HepG2 (cell line): ENCODE results near the gene TTC17. TPM values are rescaled to one million over a fixed set of nuclear protein-coding genes. Genes with fewer than 3 reads are reported as not detected.

ENCODE experiments used
- GTF2F1 ChIP-seq: fragments of 150-350 bp; IDR thresholded peaks from 2 replicates; pipeline ENCODE4 v1.6.1; 2014; ENCODE audit warnings: low read length
- KDM3A ChIP-seq: IDR thresholded peaks from 2 replicates; pipeline ENCODE4 v1.6.1; 2018; ENCODE audit warnings: low read depth, missing compliant biosample characterization
- ONECUT2 ChIP-seq: sonication (generic); formaldehyde crosslinking; IDR thresholded peaks from 2 replicates; pipeline ENCODE4 v1.4.0; 2020; ENCODE audit warnings: missing genetic modification reagents
- REXO4 ChIP-seq: sonication (generic); formaldehyde crosslinking; IDR thresholded peaks from 2 replicates; pipeline ENCODE4 v1.8.0; 2022; ENCODE audit warnings: missing genetic modification reagents, mild to moderate bottlenecking, borderline replicate concordance
- ZFP37 ChIP-seq: sonication (generic); formaldehyde crosslinking; IDR thresholded peaks from 2 replicates; pipeline ENCODE4 v1.4.0; 2020; ENCODE audit warnings: missing genetic modification reagents, borderline replicate concordance
- ZFP62 ChIP-seq: sonication (generic); formaldehyde crosslinking; IDR thresholded peaks from 2 replicates; pipeline ENCODE4 v1.4.0; 2020; ENCODE audit warnings: missing genetic modification reagents
- ZFX ChIP-seq: sonication (generic); formaldehyde crosslinking; IDR thresholded peaks from 2 replicates; pipeline ENCODE4 v1.4.0; 2020; ENCODE audit warnings: mild to moderate bottlenecking, low read depth, missing genetic modification reagents, moderate library complexity
- ZNF607 ChIP-seq: sonication (generic); formaldehyde crosslinking; IDR thresholded peaks from 2 replicates; pipeline ENCODE4 v1.5.1; 2020; ENCODE audit warnings: missing genetic modification reagents, mild to moderate bottlenecking, borderline replicate concordance
- ZNF713 ChIP-seq: sonication (generic); formaldehyde crosslinking; IDR thresholded peaks from 2 replicates; pipeline ENCODE4 v1.4.0; 2020; ENCODE audit warnings: mild to moderate bottlenecking, missing genetic modification reagents
- polyA plus RNA-seq, 8 experiments: library from polyadenylated mRNA; depleted of rRNA in 3 of 8; stranded (reverse) in 7 of 8; unstranded in 1 of 8; fragments of >200 nt; fragmentation: Illumina TruSeq in 4 of 8; extraction: Trizol in 4 of 8; gene quantifications; 2 replicates each; pipeline versions ENCODE4 v1.2.1 to v1.2.3, GENCODE V29; 2011 to 2016; ENCODE audit warnings: low read depth in 4 of 8, missing spikeins in 1 of 8, mixed read lengths in 1 of 8; ENCODE audit not compliant: insufficient read depth in 1 of 8
- total RNA-seq, 5 experiments: library from RNA; depleted of rRNA; stranded (reverse); fragments of >200 nt; fragmentation: Illumina TruSeq; extraction: Trizol; gene quantifications; 2 replicates each; pipeline ENCODE4 v1.2.3, GENCODE V29; 2016; ENCODE audit warnings: low read depth in 1 of 5
- TF ChIP-seq, protein P1 (sequence below), 2 experiments: IDR thresholded peaks; 2 replicates each; pipeline ENCODE4 v1.6.1; 2011 to 2012; ENCODE audit warnings: low read length in 2 of 2, borderline replicate concordance in 1 of 2, low read depth in 1 of 2, mild to moderate bottlenecking in 1 of 2, moderate library complexity in 1 of 2
- TF ChIP-seq, protein P2 (sequence below): sonication (generic); formaldehyde crosslinking; IDR thresholded peaks from 2 replicates; pipeline ENCODE4 v1.5.0; 2020; ENCODE audit warnings: mild to moderate bottlenecking, missing genetic modification reagents
- TF ChIP-seq, protein P3 (sequence below): sonication (generic); formaldehyde crosslinking; IDR thresholded peaks from 2 replicates; pipeline ENCODE4 v1.8.0; 2023; ENCODE audit warnings: mild to moderate bottlenecking, missing genetic modification reagents
- TF ChIP-seq, protein P4 (sequence below): sonication (generic); formaldehyde crosslinking; conservative IDR thresholded peaks from 2 replicates; pipeline ENCODE4 v1.8.1; 2023; ENCODE audit warnings: missing genetic modification reagents
- TF ChIP-seq, protein P5 (sequence below): sonication (generic); formaldehyde crosslinking; IDR thresholded peaks from 2 replicates; pipeline ENCODE4 v1.4.0; 2020; ENCODE audit warnings: missing genetic modification reagents; ENCODE audit errors: not compliant biosample characterization
- TF ChIP-seq, protein P6 (sequence below): sonication (generic); formaldehyde crosslinking; IDR thresholded peaks from 2 replicates; pipeline ENCODE4 v1.9.0; 2021; ENCODE audit warnings: missing genetic modification reagents, borderline replicate concordance

Gene TTC17
- total and polyA plus RNA-seq, 2 of the 13 experiments (the other 11 are each of a cell fraction or from before 2014, with no cell fraction given): 55.9 to 99.7 TPM

DNA sequence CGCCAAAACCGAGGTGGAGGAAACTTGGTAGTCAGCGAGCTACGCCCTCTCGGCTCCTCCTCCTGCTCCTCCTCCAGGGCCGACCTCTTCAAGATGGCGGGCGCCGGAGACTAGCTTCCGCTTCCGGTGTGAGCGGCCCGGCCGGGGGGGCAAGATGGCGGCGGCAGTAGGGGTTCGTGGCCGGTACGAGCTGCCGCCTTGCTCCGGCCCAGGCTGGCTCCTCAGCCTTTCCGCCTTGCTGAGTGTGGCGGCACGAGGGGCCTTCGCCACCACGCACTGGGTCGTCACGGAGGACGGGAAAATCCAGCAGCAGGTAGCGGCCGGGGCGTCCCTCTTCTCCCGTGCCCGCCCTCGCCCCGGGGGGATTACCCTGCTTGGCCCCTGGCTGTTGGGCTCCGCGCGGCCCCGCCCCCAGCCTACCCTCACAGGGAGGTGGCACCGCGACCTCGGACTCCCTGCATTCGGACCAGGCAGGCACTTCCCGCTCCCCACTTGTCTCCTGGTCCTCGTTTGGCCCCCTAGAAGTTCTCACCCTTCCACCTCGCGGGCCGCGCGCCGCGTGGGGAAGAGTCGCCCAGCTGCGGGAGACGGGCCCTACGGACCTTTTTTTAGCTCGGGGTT lies at the start of gene TTC17 (continued):
- TF ChIP-seq, protein P1, sequence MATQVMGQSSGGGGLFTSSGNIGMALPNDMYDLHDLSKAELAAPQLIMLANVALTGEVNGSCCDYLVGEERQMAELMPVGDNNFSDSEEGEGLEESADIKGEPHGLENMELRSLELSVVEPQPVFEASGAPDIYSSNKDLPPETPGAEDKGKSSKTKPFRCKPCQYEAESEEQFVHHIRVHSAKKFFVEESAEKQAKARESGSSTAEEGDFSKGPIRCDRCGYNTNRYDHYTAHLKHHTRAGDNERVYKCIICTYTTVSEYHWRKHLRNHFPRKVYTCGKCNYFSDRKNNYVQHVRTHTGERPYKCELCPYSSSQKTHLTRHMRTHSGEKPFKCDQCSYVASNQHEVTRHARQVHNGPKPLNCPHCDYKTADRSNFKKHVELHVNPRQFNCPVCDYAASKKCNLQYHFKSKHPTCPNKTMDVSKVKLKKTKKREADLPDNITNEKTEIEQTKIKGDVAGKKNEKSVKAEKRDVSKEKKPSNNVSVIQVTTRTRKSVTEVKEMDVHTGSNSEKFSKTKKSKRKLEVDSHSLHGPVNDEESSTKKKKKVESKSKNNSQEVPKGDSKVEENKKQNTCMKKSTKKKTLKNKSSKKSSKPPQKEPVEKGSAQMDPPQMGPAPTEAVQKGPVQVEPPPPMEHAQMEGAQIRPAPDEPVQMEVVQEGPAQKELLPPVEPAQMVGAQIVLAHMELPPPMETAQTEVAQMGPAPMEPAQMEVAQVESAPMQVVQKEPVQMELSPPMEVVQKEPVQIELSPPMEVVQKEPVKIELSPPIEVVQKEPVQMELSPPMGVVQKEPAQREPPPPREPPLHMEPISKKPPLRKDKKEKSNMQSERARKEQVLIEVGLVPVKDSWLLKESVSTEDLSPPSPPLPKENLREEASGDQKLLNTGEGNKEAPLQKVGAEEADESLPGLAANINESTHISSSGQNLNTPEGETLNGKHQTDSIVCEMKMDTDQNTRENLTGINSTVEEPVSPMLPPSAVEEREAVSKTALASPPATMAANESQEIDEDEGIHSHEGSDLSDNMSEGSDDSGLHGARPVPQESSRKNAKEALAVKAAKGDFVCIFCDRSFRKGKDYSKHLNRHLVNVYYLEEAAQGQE (IDR thresholded peaks at IDR 0.05; ENCODE audit: borderline replicate concordance in 1 of 2, low read depth in 1 of 2, low read length in 2 of 2): peak in 1 of 2 experiments; percentile 18; a peak in 1 of 4 replicates
- peak; percentile 52; the same call in 1 of the 2 replicates for TF ChIP-seq ZNF607 (CRISPR knock-in tag)
- no peak for TF ChIP-seq ONECUT2
- TF ChIP-seq, protein P2, sequence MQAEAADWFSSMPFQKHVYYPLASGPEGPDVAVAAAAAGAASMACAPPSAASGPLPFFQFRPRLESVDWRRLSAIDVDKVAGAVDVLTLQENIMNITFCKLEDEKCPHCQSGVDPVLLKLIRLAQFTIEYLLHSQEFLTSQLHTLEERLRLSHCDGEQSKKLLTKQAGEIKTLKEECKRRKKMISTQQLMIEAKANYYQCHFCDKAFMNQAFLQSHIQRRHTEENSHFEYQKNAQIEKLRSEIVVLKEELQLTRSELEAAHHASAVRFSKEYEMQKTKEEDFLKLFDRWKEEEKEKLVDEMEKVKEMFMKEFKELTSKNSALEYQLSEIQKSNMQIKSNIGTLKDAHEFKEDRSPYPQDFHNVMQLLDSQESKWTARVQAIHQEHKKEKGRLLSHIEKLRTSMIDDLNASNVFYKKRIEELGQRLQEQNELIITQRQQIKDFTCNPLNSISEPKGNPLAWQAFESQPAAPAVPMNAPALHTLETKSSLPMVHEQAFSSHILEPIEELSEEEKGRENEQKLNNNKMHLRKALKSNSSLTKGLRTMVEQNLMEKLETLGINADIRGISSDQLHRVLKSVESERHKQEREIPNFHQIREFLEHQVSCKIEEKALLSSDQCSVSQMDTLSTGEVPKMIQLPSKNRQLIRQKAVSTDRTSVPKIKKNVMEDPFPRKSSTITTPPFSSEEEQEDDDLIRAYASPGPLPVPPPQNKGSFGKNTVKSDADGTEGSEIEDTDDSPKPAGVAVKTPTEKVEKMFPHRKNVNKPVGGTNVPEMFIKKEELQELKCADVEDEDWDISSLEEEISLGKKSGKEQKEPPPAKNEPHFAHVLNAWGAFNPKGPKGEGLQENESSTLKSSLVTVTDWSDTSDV (CRISPR knock-in tag): peak; percentile 68; the same call in 1 of the 2 replicates
- no peak for TF ChIP-seq ZNF713
- no peak for TF ChIP-seq ZFP37 (CRISPR knock-in tag)
- peak; percentile 93 for TF ChIP-seq ZFX (CRISPR knock-in tag)
- TF ChIP-seq, protein P3, sequence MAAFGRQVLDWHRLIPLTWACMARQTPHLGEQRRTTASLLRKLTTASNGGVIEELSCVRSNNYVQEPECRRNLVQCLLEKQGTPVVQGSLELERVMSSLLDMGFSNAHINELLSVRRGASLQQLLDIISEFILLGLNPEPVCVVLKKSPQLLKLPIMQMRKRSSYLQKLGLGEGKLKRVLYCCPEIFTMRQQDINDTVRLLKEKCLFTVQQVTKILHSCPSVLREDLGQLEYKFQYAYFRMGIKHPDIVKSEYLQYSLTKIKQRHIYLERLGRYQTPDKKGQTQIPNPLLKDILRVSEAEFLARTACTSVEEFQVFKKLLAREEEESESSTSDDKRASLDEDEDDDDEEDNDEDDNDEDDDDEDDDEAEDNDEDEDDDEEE: no peak
- TF ChIP-seq KDM3A (CRISPR knock-in tag): peak; percentile 38; the same call in 1 of the 2 replicates
- TF ChIP-seq ZFP62 (CRISPR knock-in tag): no peak
- TF ChIP-seq, protein P4, sequence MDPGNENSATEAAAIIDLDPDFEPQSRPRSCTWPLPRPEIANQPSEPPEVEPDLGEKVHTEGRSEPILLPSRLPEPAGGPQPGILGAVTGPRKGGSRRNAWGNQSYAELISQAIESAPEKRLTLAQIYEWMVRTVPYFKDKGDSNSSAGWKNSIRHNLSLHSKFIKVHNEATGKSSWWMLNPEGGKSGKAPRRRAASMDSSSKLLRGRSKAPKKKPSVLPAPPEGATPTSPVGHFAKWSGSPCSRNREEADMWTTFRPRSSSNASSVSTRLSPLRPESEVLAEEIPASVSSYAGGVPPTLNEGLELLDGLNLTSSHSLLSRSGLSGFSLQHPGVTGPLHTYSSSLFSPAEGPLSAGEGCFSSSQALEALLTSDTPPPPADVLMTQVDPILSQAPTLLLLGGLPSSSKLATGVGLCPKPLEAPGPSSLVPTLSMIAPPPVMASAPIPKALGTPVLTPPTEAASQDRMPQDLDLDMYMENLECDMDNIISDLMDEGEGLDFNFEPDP (CRISPR knock-in tag): no peak
- TF ChIP-seq, protein P5, sequence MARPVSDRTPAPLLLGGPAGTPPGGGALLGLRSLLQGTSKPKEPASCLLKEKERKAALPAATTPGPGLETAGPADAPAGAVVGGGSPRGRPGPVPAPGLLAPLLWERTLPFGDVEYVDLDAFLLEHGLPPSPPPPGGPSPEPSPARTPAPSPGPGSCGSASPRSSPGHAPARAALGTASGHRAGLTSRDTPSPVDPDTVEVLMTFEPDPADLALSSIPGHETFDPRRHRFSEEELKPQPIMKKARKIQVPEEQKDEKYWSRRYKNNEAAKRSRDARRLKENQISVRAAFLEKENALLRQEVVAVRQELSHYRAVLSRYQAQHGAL: no peak
- TF ChIP-seq GTF2F1: no peak
- TF ChIP-seq, protein P6, sequence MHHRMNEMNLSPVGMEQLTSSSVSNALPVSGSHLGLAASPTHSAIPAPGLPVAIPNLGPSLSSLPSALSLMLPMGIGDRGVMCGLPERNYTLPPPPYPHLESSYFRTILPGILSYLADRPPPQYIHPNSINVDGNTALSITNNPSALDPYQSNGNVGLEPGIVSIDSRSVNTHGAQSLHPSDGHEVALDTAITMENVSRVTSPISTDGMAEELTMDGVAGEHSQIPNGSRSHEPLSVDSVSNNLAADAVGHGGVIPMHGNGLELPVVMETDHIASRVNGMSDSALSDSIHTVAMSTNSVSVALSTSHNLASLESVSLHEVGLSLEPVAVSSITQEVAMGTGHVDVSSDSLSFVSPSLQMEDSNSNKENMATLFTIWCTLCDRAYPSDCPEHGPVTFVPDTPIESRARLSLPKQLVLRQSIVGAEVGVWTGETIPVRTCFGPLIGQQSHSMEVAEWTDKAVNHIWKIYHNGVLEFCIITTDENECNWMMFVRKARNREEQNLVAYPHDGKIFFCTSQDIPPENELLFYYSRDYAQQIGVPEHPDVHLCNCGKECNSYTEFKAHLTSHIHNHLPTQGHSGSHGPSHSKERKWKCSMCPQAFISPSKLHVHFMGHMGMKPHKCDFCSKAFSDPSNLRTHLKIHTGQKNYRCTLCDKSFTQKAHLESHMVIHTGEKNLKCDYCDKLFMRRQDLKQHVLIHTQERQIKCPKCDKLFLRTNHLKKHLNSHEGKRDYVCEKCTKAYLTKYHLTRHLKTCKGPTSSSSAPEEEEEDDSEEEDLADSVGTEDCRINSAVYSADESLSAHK (CRISPR knock-in tag): no peak
- TF ChIP-seq REXO4 (CRISPR knock-in tag): peak; percentile 72; the same call in 1 of the 2 replicates
